Measurements from ENCODE around the gene RNF144A. TPM values are rescaled to one million over a fixed set of nuclear protein-coding genes. Genes with fewer than 3 reads are reported as not detected.

Gene RNF144A
- total and polyA plus RNA-seq, 2 donors (not counting 3 experiments of a cell fraction or from before 2014, with no cell fraction given) = 9.7 to 28.8 TPM

- ChIA-PET POLR2A (no interaction called here), CTCF (no interaction called here)
- no peaks in the 10 kb centered on the region for H3K79me2 ChIP-seq (ENCODE audit: control insufficient read depth, insufficient read depth, low read length)
- FAIRE-seq (no peak), DNase-seq (ENCODE audit: low read depth, low spot score) (no peak)
- no peak overlapping the region for H3K4me2 ChIP-seq (ENCODE audit: insufficient read depth, low read length)
- no peaks in the 10 kb centered on the region for H4K20me1 ChIP-seq (replicated peaks; ENCODE audit: control insufficient read depth, extremely low read depth, insufficient read depth, low read length)
- H3K27ac ChIP-seq (ENCODE audit: insufficient read depth, low read depth, low read length) = no peak overlapping the region
- no peak overlapping the region for H3K9ac ChIP-seq (replicated peaks; ENCODE audit: extremely low read depth, insufficient read depth, low read length)
- no peaks in the 10 kb centered on the region for H3K36me3 ChIP-seq (ENCODE audit: control insufficient read depth in 2 of 2, extremely low read depth in 1 of 2, insufficient read depth in 2 of 2, low read length in 2 of 2)
- TF ChIP-seq GATA2 (IDR thresholded peaks at IDR 0.05; ENCODE audit: insufficient read depth, insufficient read length, low read depth, low read length) = no peak
- TF ChIP-seq POLR2A (IDR thresholded peaks at IDR 0.05; ENCODE audit: low read depth, low read length) = no peak
- TF ChIP-seq JUN (IDR thresholded peaks at IDR 0.05; ENCODE audit: borderline replicate concordance, insufficient read depth, insufficient read length, low read depth) = no peak
- TF ChIP-seq CTCF (IDR thresholded peaks at IDR 0.05; ENCODE audit: extremely low read depth in 1 of 2, insufficient read depth in 1 of 2, low read depth in 1 of 2, low read length in 2 of 2) = no peak
- no peak for TF ChIP-seq MYC (IDR thresholded peaks at IDR 0.05; ENCODE audit: low read depth, low read length)
- TF ChIP-seq MAX (IDR thresholded peaks at IDR 0.05; ENCODE audit: insufficient read depth, insufficient read length) = no peak
- no peak for TF ChIP-seq POLR2AphosphoS5 (IDR thresholded peaks at IDR 0.05; ENCODE audit: insufficient read depth, low read depth, low read length)
- TF ChIP-seq EZH2 (IDR thresholded peaks at IDR 0.05; ENCODE audit: borderline replicate concordance, low read depth, low read length, severe bottlenecking) = no peak
- no peak for TF ChIP-seq FOS (IDR thresholded peaks at IDR 0.05; ENCODE audit: borderline replicate concordance, insufficient read depth, low read length)
- no peak overlapping the region for H2AFZ ChIP-seq (ENCODE audit: low read depth, low read length)
- no peaks in the 10 kb centered on the region for H3K4me1 ChIP-seq (ENCODE audit: control insufficient read depth, extremely low read depth, insufficient read depth, low read length)
- intact Hi-C loops (cut with micrococcal nuclease) = no loop called here
- BruUV-seq (replicated peaks) = no TSS peak
- no peak overlapping the region for H3K4me3 ChIP-seq (replicated peaks in 1 of 3; ENCODE audit: insufficient read depth in 1 of 3, low read depth in 1 of 3, low read length in 3 of 3)
- H3K27me3 ChIP-seq (ENCODE audit: control insufficient read depth in 2 of 2, insufficient read depth in 2 of 2, low read length in 2 of 2) = peaks cover 0 to 3% of the 10 kb centered on the region in 2 experiments
- no peaks in the 10 kb centered on the region for H3K9me3 ChIP-seq (replicated peaks; ENCODE audit: control insufficient read depth, insufficient read depth, low read length)
- dilution Hi-C loops (cut with MboI; ENCODE audit: extremely low pct_ligation_motif_present, low sequenced_read_pairs) = no loop called here
- no peaks in the 10 kb centered on the region for H3K9me1 ChIP-seq (replicated peaks; ENCODE audit: control insufficient read depth, extremely low read depth, insufficient read depth, low read length)
Observed at GRCh38 chr2:6883448-6884122, 33.6 kb upstream of the RNF144A start.

All from endothelial cell of umbilical vein (primary cell).